Measurements from ENCODE around the gene CCT6A. TPM values are rescaled to one million over a fixed set of nuclear protein-coding genes. Genes with fewer than 3 reads are reported as not detected.
"Not testable (repeated sequence)": the region's sequence is repeated elsewhere in the genome, so short reads cannot be mapped to it uniquely, and the experiment has no call there.

The CCT6A gene
- total RNA-seq, 1 donor from 2014 or later: 67.6 TPM

DNA sequence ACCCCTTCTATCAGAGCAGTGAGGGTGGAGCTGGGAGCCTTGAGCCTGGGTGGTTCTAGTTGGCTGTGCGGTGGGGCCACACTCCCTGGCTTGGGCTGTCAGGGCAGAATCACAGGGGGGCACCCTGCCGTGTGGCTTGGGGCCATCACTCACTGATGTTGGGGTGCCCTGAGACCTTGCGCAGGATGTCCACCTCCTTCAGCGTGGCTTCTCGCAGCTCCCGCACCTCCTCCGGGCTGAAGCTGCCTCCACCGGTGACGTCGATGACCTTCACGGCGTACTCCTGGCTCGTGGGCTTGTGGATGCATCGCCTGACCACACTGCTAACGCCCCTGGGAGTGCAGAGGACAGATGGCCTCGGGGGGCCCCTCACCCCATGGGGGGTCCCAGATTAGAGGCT lies 35.9 kb downstream of the CCT6A start:
- no peaks in the 10 kb centered on the region for H3K9me3 ChIP-seq (replicated peaks)
- no peak overlapping the region for H3K4me3 ChIP-seq
- TF ChIP-seq CTCF (IDR thresholded peaks at IDR 0.05; ENCODE audit: borderline replicate concordance): no peak
- no peak for DNase-seq
- H3K27ac ChIP-seq (replicated peaks): no peak overlapping the region
- H3K27me3 ChIP-seq (ENCODE audit: low read depth): no peaks in the 10 kb centered on the region
- peaks cover 34% of the 10 kb centered on the region for H3K4me1 ChIP-seq
- peaks cover 44% of the 10 kb centered on the region for H3K36me3 ChIP-seq
- intact Hi-C loops (cut with micrococcal nuclease): no loop called here

- Histone ChIP-seq H3K27ac (replicated peaks) (peak overlapping the region; percentile 90), H3K36me3 (peaks cover 25% of the 10 kb centered on the region), H3K4me3 (peak overlapping the region; percentile 62), H3K27me3 (ENCODE audit: low read depth) (no peaks in the 10 kb centered on the region), H3K9me3 (replicated peaks) (no peaks in the 10 kb centered on the region), H3K4me1 (peaks cover 27% of the 10 kb centered on the region)
- DNase-seq: peak; percentile 75
- intact Hi-C loops (cut with micrococcal nuclease): no loop called here
- TF ChIP-seq CTCF (IDR thresholded peaks at IDR 0.05; ENCODE audit: borderline replicate concordance): no peak
These were observed 40.0 kb downstream of the CCT6A start for GRCh38 chr7:56091591-56091990.

GRCh38 chr7:56092388-56092787 lies 40.8 kb downstream of the CCT6A start:
- H3K9me3 ChIP-seq (replicated peaks); H3K27me3 ChIP-seq (ENCODE audit: low read depth); DNase-seq; intact Hi-C loops (cut with micrococcal nuclease): not testable (repeated sequence)
- Histone ChIP-seq H3K27ac (replicated peaks) (peak overlapping the region; percentile 90), H3K4me1 (peaks cover 29% of the 10 kb centered on the region), H3K36me3 (peaks cover 17% of the 10 kb centered on the region), H3K4me3 (peak overlapping the region; percentile 62)

DNA sequence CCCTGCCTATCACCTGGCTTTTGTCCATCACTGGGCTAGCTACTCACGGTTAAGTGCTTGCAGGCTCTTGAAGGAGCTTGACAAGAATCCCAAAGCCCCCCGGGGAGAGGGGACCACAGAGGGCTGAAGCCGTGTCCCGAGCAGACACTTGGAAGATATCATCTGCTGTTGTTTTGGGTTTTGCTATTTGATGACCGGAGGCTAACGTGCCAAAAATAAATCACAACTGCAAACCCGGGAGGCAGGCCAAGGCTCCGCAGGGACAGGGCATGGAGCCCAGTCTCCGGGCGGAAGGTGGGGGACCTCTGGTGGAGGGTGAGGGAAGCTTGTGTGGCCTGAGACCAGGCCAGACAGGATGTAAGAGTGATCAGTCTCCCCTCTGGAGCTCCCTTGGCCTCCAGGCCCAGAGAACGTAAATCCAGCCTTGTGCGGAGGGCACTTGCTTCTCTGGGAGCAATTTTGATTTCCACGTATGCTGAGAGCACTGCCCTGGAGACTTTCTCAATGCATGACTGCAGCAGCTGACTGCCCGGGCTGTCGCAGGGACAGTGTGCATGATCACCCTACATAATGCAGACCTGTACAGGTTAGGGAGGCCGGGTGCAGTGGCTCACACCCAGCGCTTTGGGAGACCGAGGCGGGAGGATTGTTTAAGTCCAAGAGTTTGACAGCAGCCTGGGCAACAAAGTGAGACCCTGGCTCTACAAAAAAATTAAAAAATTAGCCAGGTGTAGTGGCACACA lies 41.4 kb downstream of the CCT6A start, which contains the start of gene PHKG1:
TSS of gene PHKG1 (minus strand) at position 164 of the 743 bp plus-strand sequence. CDS start 4,011 bp downstream, outside the sequence.
- H3K9me3 ChIP-seq (replicated peaks): no peaks in the 10 kb centered on the region
- H3K36me3 ChIP-seq: peaks cover 11% of the 10 kb centered on the region
- H3K27me3 ChIP-seq (ENCODE audit: low read depth): no peaks in the 10 kb centered on the region
- peak within 1 kb of the TSS; percentile 62 for H3K4me3 ChIP-seq
- peak; percentile 87 for DNase-seq
- peaks cover 35% of the 10 kb centered on the region for H3K4me1 ChIP-seq
- intact Hi-C loops (cut with micrococcal nuclease): no loop called here
- peak within 1 kb of the TSS; percentile 90 for H3K27ac ChIP-seq (replicated peaks)
- TF ChIP-seq CTCF (IDR thresholded peaks at IDR 0.05; ENCODE audit: borderline replicate concordance): peak; percentile 83

- TF ChIP-seq CTCF (IDR thresholded peaks at IDR 0.05; ENCODE audit: borderline replicate concordance): no peak
- Histone ChIP-seq H3K27ac (replicated peaks) (no peak overlapping the region), H3K9me3 (replicated peaks) (no peaks in the 10 kb centered on the region), H3K4me1 (peaks cover 28% of the 10 kb centered on the region), H3K4me3 (no peak overlapping the region), H3K36me3 (peaks cover 37% of the 10 kb centered on the region), H3K27me3 (ENCODE audit: low read depth) (no peaks in the 10 kb centered on the region)
- no peak for DNase-seq
- intact Hi-C loops (cut with micrococcal nuclease): no loop called here
These were observed 46.1 kb downstream of the CCT6A start for GRCh38 chr7:56097700-56098099.

- H3K4me3 ChIP-seq; DNase-seq; H3K27ac ChIP-seq (replicated peaks); H3K9me3 ChIP-seq (replicated peaks); intact Hi-C loops (cut with micrococcal nuclease); H3K27me3 ChIP-seq (ENCODE audit: low read depth): not testable (repeated sequence)
- peaks cover 28% of the 10 kb centered on the region for H3K4me1 ChIP-seq
- H3K36me3 ChIP-seq: peaks cover 44% of the 10 kb centered on the region
These were observed 46.8 kb downstream of the CCT6A start for GRCh38 chr7:56098187-56099008.
